Measurements from ENCODE around the gene COL4A2.

The COL4A2 gene

DNA sequence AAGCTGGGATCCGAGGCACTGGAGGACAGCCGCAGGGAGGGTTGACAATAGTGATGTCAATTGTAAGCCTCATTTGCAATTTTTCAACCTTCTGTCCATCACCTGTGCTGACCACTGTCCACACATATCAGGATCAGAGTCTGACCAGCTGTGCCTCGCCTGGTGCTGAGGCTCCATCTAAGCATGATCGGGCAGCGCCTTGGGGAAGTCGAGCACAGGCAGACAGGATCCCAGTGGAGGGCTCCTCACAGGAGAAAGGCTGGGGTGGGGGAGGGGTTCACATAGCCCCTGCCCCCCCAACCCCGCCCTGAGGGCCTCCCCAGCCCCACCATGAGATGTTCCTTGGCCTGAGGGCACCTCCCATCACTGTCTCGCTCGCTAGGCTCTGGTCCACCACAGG is 194.1 kb downstream of the COL4A2 start:
- Histone ChIP-seq H2BK15ac (ENCODE audit: low read length) (no peak overlapping the region), H3K4ac (ENCODE audit: low read length) (no peak overlapping the region), H3K4me1 (ENCODE audit: control insufficient read depth in 2 of 2, insufficient read depth in 1 of 2, low read depth in 1 of 2, low read length in 2 of 2) (no peaks in the 10 kb centered on the region), H3K4me2 (ENCODE audit: insufficient read depth, low read length, poor library complexity, severe bottlenecking) (no peak overlapping the region), H2AFZ (ENCODE audit: low read length) (no peak overlapping the region), H2BK5ac (ENCODE audit: low read length) (no peak overlapping the region), H3K4me3 (ENCODE audit: low read length in 2 of 2) (no peak overlapping the region), H3K9ac (ENCODE audit: low read depth, low read length, poor library complexity) (no peak overlapping the region), H3K27ac (replicated peaks; ENCODE audit: low read length) (no peak overlapping the region), H2BK12ac (ENCODE audit: low read length) (no peak overlapping the region), H2BK120ac (ENCODE audit: low read depth, low read length) (no peak overlapping the region), H4K8ac (ENCODE audit: low read depth, low read length) (no peak overlapping the region), H3K23ac (ENCODE audit: low read depth, low read length, poor library complexity) (no peak overlapping the region), H3K79me1 (ENCODE audit: low read depth, low read length) (no peaks in the 10 kb centered on the region), H2AK5ac (ENCODE audit: low read depth, low read length) (no peak overlapping the region), H3K36me3 (replicated peaks in 1 of 2; ENCODE audit: control insufficient read depth in 2 of 2, insufficient read depth in 2 of 2, low read length in 2 of 2) (peaks cover 59 to 97% of the 10 kb centered on the region in 2 donors), H3K27me3 (ENCODE audit: control insufficient read depth in 3 of 3, insufficient read depth in 3 of 3, low read depth in 1 of 3, low read length in 3 of 3) (no peaks in the 10 kb centered on the region), H4K91ac (ENCODE audit: low read depth, low read length, poor library complexity) (no peak overlapping the region), H3K14ac (ENCODE audit: low read length) (no peak overlapping the region), H3K18ac (ENCODE audit: low read length) (no peak overlapping the region), H3K9me3 (replicated peaks in 1 of 2; ENCODE audit: control insufficient read depth in 2 of 2, insufficient read depth in 1 of 2, low read depth in 1 of 2, low read length in 2 of 2) (peaks cover 4 to 7% of the 10 kb centered on the region in 2 donors)
- no peak for DNase-seq (ENCODE audit: low spot score)
- WGBS, 2 donors (ENCODE audit: extremely low coverage in 2 of 2, insufficient read length in 2 of 2, insufficient replicate concordance in 1 of 2) = no CpG with 5 or more reads among the region's 9 CpGs

- Histone ChIP-seq H3K23ac (ENCODE audit: low read depth, low read length, poor library complexity) (no peak overlapping the region), H3K27me3 (ENCODE audit: control insufficient read depth in 3 of 3, insufficient read depth in 3 of 3, low read depth in 1 of 3, low read length in 3 of 3) (peaks cover 0 to 2% (median 0%) of the 10 kb centered on the region in 3 experiments), H2AFZ (ENCODE audit: low read length) (no peak overlapping the region), H2BK120ac (ENCODE audit: low read depth, low read length) (no peak overlapping the region), H3K27ac (replicated peaks; ENCODE audit: low read length) (no peak overlapping the region), H3K36me3 (replicated peaks in 1 of 2; ENCODE audit: control insufficient read depth in 2 of 2, insufficient read depth in 2 of 2, low read length in 2 of 2) (peaks cover 57 to 98% of the 10 kb centered on the region in 2 donors), H2BK12ac (ENCODE audit: low read length) (no peak overlapping the region), H3K4me2 (ENCODE audit: insufficient read depth, low read length, poor library complexity, severe bottlenecking) (no peak overlapping the region), H3K4me3 (ENCODE audit: low read length in 2 of 2) (no peak overlapping the region), H2BK5ac (ENCODE audit: low read length) (no peak overlapping the region), H3K9me3 (replicated peaks in 1 of 2; ENCODE audit: control insufficient read depth in 2 of 2, insufficient read depth in 1 of 2, low read depth in 1 of 2, low read length in 2 of 2) (peaks cover 0 to 3% of the 10 kb centered on the region in 2 donors), H3K4ac (ENCODE audit: low read length) (no peak overlapping the region), H3K9ac (ENCODE audit: low read depth, low read length, poor library complexity) (no peak overlapping the region), H4K91ac (ENCODE audit: low read depth, low read length, poor library complexity) (no peak overlapping the region), H3K79me1 (ENCODE audit: low read depth, low read length) (no peaks in the 10 kb centered on the region), H2AK5ac (ENCODE audit: low read depth, low read length) (no peak overlapping the region), H3K14ac (ENCODE audit: low read length) (no peak overlapping the region), H4K8ac (ENCODE audit: low read depth, low read length) (no peak overlapping the region), H3K4me1 (ENCODE audit: control insufficient read depth in 2 of 2, insufficient read depth in 1 of 2, low read depth in 1 of 2, low read length in 2 of 2) (no peaks in the 10 kb centered on the region), H3K18ac (ENCODE audit: low read length) (no peak overlapping the region), H2BK15ac (ENCODE audit: low read length) (no peak overlapping the region)
- WGBS, 2 donors (ENCODE audit: extremely low coverage in 2 of 2, insufficient read length in 2 of 2, insufficient replicate concordance in 1 of 2) = no CpG with 5 or more reads among the region's 20 CpGs
- DNase-seq (ENCODE audit: low spot score) = no peak
These were observed 196.2 kb downstream of the COL4A2 start for GRCh38 chr13:110503037-110503901.

- no peak overlapping the region for H3K9ac ChIP-seq (ENCODE audit: low read depth, low read length, poor library complexity)
- H3K4me2 ChIP-seq (ENCODE audit: insufficient read depth, low read length, poor library complexity, severe bottlenecking) = no peak overlapping the region
- H4K91ac ChIP-seq (ENCODE audit: low read depth, low read length, poor library complexity) = no peak overlapping the region
- no peaks in the 10 kb centered on the region for H3K4me1 ChIP-seq (ENCODE audit: control insufficient read depth in 2 of 2, insufficient read depth in 1 of 2, low read depth in 1 of 2, low read length in 2 of 2)
- DNase-seq (ENCODE audit: low spot score) = no peak
- H2BK5ac ChIP-seq (ENCODE audit: low read length) = no peak overlapping the region
- no CpG with 5 or more reads among the region's 18 CpGs for WGBS, 2 donors (ENCODE audit: extremely low coverage in 2 of 2, insufficient read length in 2 of 2, insufficient replicate concordance in 1 of 2)
- no peak overlapping the region for H2BK12ac ChIP-seq (ENCODE audit: low read length)
- H3K18ac ChIP-seq (ENCODE audit: low read length) = no peak overlapping the region
- H2AK5ac ChIP-seq (ENCODE audit: low read depth, low read length) = no peak overlapping the region
- no peak overlapping the region for H4K8ac ChIP-seq (ENCODE audit: low read depth, low read length)
- H3K14ac ChIP-seq (ENCODE audit: low read length) = no peak overlapping the region
- no peak overlapping the region for H3K4me3 ChIP-seq (ENCODE audit: low read length in 2 of 2)
- no peak overlapping the region for H3K23ac ChIP-seq (ENCODE audit: low read depth, low read length, poor library complexity)
- H2BK120ac ChIP-seq (ENCODE audit: low read depth, low read length) = no peak overlapping the region
- no peak overlapping the region for H2BK15ac ChIP-seq (ENCODE audit: low read length)
- H2AFZ ChIP-seq (ENCODE audit: low read length) = no peak overlapping the region
- H3K79me1 ChIP-seq (ENCODE audit: low read depth, low read length) = no peaks in the 10 kb centered on the region
- no peak overlapping the region for H3K27ac ChIP-seq (replicated peaks; ENCODE audit: low read length)
- peaks cover 0 to 3% of the 10 kb centered on the region in 2 donors for H3K9me3 ChIP-seq (replicated peaks in 1 of 2; ENCODE audit: control insufficient read depth in 2 of 2, insufficient read depth in 1 of 2, low read depth in 1 of 2, low read length in 2 of 2)
- no peak overlapping the region for H3K4ac ChIP-seq (ENCODE audit: low read length)
- peaks cover 0 to 2% (median 0%) of the 10 kb centered on the region in 3 experiments for H3K27me3 ChIP-seq (ENCODE audit: control insufficient read depth in 3 of 3, insufficient read depth in 3 of 3, low read depth in 1 of 3, low read length in 3 of 3)
- peaks cover 56 to 98% of the 10 kb centered on the region in 2 donors for H3K36me3 ChIP-seq (replicated peaks in 1 of 2; ENCODE audit: control insufficient read depth in 2 of 2, insufficient read depth in 2 of 2, low read length in 2 of 2)
These were observed 197.0 kb downstream of the COL4A2 start for GRCh38 chr13:110503979-110504499.

- no peaks in the 10 kb centered on the region for H3K79me1 ChIP-seq (ENCODE audit: low read depth, low read length)
- peaks cover 57 to 98% of the 10 kb centered on the region in 2 donors for H3K36me3 ChIP-seq (replicated peaks in 1 of 2; ENCODE audit: control insufficient read depth in 2 of 2, insufficient read depth in 2 of 2, low read length in 2 of 2)
These were observed 198.5 kb downstream of the COL4A2 start for GRCh38 chr13:110505594-110505993.

More at GRCh38 chr13:110505594-110505993, 198.5 kb downstream of the COL4A2 start:
- Histone ChIP-seq H3K4me3 (ENCODE audit: low read length in 2 of 2) (no peak overlapping the region), H4K8ac (ENCODE audit: low read depth, low read length) (no peak overlapping the region), H2BK12ac (ENCODE audit: low read length) (no peak overlapping the region), H3K23ac (ENCODE audit: low read depth, low read length, poor library complexity) (no peak overlapping the region), H2BK120ac (ENCODE audit: low read depth, low read length) (no peak overlapping the region), H2AFZ (ENCODE audit: low read length) (no peak overlapping the region), H4K91ac (ENCODE audit: low read depth, low read length, poor library complexity) (no peak overlapping the region), H3K27me3 (ENCODE audit: control insufficient read depth in 3 of 3, insufficient read depth in 3 of 3, low read depth in 1 of 3, low read length in 3 of 3) (peaks cover 0 to 2% (median 0%) of the 10 kb centered on the region in 3 experiments), H3K4me1 (ENCODE audit: control insufficient read depth in 2 of 2, insufficient read depth in 1 of 2, low read depth in 1 of 2, low read length in 2 of 2) (peaks cover 0 to 4% of the 10 kb centered on the region in 2 donors), H3K4me2 (ENCODE audit: insufficient read depth, low read length, poor library complexity, severe bottlenecking) (no peak overlapping the region), H3K18ac (ENCODE audit: low read length) (no peak overlapping the region), H3K14ac (ENCODE audit: low read length) (no peak overlapping the region), H2BK15ac (ENCODE audit: low read length) (no peak overlapping the region), H2BK5ac (ENCODE audit: low read length) (no peak overlapping the region), H3K9me3 (replicated peaks in 1 of 2; ENCODE audit: control insufficient read depth in 2 of 2, insufficient read depth in 1 of 2, low read depth in 1 of 2, low read length in 2 of 2) (peaks cover 0 to 3% of the 10 kb centered on the region in 2 donors), H2AK5ac (ENCODE audit: low read depth, low read length) (no peak overlapping the region), H3K27ac (replicated peaks; ENCODE audit: low read length) (no peak overlapping the region), H3K9ac (ENCODE audit: low read depth, low read length, poor library complexity) (no peak overlapping the region), H3K4ac (ENCODE audit: low read length) (no peak overlapping the region)
- no CpG with 5 or more reads among the region's 10 CpGs for WGBS, 2 donors (ENCODE audit: extremely low coverage in 2 of 2, insufficient read length in 2 of 2, insufficient replicate concordance in 1 of 2)
- DNase-seq (ENCODE audit: low spot score) = no peak
